ENCODE data around the gene SIGLEC12. TPM values are rescaled to one million over a fixed set of nuclear protein-coding genes. Genes with fewer than 3 reads are reported as not detected.

Gene SIGLEC12
- under 1 TPM in 2 of 4 donors, not detected in 2; 0.31 to 0.85 TPM for total RNA-seq

- H3K27ac ChIP-seq: no peak within 1 kb of the TSS
- no peak within 1 kb of the TSS for H3K4me3 ChIP-seq
- peak; percentile 19 for ATAC-seq
- no peaks in the 10 kb centered on the region for H3K36me3 ChIP-seq
- peaks cover 0 to 17% (median 0%) of the 10 kb centered on the region in 3 donors for H3K9me3 ChIP-seq
- WGBS, 2 donors (ENCODE audit: low coverage in 1 of 2): 70 to 71% methylated on average over 1 to 3 of the region's 12 CpGs
- TF ChIP-seq POLR2AphosphoS5 (IDR thresholded peaks at IDR 0.05) (no peak), POLR2A (IDR thresholded peaks at IDR 0.05) (no peak), EP300 (IDR thresholded peaks at IDR 0.05) (no peak)
- TF ChIP-seq, protein P1, sequence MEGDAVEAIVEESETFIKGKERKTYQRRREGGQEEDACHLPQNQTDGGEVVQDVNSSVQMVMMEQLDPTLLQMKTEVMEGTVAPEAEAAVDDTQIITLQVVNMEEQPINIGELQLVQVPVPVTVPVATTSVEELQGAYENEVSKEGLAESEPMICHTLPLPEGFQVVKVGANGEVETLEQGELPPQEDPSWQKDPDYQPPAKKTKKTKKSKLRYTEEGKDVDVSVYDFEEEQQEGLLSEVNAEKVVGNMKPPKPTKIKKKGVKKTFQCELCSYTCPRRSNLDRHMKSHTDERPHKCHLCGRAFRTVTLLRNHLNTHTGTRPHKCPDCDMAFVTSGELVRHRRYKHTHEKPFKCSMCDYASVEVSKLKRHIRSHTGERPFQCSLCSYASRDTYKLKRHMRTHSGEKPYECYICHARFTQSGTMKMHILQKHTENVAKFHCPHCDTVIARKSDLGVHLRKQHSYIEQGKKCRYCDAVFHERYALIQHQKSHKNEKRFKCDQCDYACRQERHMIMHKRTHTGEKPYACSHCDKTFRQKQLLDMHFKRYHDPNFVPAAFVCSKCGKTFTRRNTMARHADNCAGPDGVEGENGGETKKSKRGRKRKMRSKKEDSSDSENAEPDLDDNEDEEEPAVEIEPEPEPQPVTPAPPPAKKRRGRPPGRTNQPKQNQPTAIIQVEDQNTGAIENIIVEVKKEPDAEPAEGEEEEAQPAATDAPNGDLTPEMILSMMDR (IDR thresholded peaks at IDR 0.05): no peak
- H3K4me1 ChIP-seq: no peaks in the 10 kb centered on the region
- peaks cover 14% of the 10 kb centered on the region for H3K27me3 ChIP-seq
Observed at GRCh38 chr19:51501594-51502263, at the start of gene SIGLEC12. Gene SIGLEC12 (minus strand): TSS chr19:51501800. CDS start chr19:51501733, 67 bp downstream.

GRCh38 chr19:51550848-51551672 lies 49.5 kb upstream of the SIGLEC12 start:
- H3K36me3 ChIP-seq: no peaks in the 10 kb centered on the region
- no peak for ATAC-seq
- 75 to 100% methylated on average over 1 to 8 of the region's 20 CpGs for WGBS, 2 donors (ENCODE audit: low coverage in 1 of 2)
- H3K4me1 ChIP-seq: no peaks in the 10 kb centered on the region
- TF ChIP-seq EP300 (IDR thresholded peaks at IDR 0.05) (no peak), POLR2A (IDR thresholded peaks at IDR 0.05) (no peak), POLR2AphosphoS5 (IDR thresholded peaks at IDR 0.05) (no peak)
- no peaks in the 10 kb centered on the region for H3K9me3 ChIP-seq
- H3K27me3 ChIP-seq: peaks cover 87% of the 10 kb centered on the region
- no peak overlapping the region for H3K4me3 ChIP-seq
- no peak overlapping the region for H3K27ac ChIP-seq

DNA sequence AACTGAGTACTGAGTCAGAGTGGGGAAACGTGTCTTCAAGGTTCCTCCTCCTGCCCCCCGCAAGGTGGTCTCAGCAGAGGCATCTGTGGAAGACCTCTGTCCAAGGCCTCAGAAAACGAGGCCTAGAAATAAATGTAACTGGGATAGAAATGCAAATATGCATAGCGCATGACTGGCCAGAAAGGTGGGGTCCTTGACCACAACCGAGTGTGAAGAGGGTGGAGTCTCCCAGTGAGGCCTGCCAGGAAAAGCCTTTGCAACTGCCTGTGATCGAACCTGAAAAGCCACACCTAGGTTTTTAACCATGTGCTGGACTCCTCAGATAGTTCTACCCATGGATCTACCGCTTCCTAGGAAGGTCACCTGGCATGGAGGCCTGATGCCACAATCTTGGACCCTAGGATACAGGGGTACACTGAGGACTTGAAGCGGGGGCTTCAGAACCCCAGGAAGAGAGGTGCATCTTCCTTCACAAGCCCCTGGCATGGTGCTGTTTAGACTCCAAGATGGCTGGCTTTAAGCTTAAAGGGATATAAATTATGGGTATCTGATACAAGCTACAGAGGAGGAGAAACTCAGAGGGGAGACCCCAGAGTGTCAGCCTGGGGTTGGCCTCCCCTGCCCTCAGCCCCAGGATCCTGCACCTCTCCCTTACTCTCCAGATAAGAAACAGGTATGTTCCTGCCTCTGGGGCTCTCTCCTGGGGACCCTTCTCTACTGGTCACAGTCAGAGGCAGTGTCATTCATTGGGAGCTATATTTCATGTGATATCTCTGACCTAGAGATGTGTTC lies 48.1 kb upstream of the SIGLEC12 start:
- H3K4me1 ChIP-seq: no peaks in the 10 kb centered on the region
- no peak for ATAC-seq
- WGBS, 2 donors (ENCODE audit: low coverage in 1 of 2): 40 to 53% methylated on average over 1 to 8 of the region's 8 CpGs
- H3K27me3 ChIP-seq: peaks cover 94% of the 10 kb centered on the region
- H3K4me3 ChIP-seq: no peak overlapping the region
- H3K36me3 ChIP-seq: no peaks in the 10 kb centered on the region
- H3K27ac ChIP-seq: no peak overlapping the region
- H3K9me3 ChIP-seq: no peaks in the 10 kb centered on the region
- TF ChIP-seq EP300 (IDR thresholded peaks at IDR 0.05) (no peak), POLR2A (IDR thresholded peaks at IDR 0.05) (no peak), POLR2AphosphoS5 (IDR thresholded peaks at IDR 0.05) (no peak)
- TF ChIP-seq, protein P1 (IDR thresholded peaks at IDR 0.05): no peak

GRCh38 chr19:51548891-51549305 lies 47.3 kb upstream of the SIGLEC12 start:
- TF ChIP-seq POLR2AphosphoS5 (IDR thresholded peaks at IDR 0.05) (no peak), POLR2A (IDR thresholded peaks at IDR 0.05) (no peak), EP300 (IDR thresholded peaks at IDR 0.05) (no peak)
- TF ChIP-seq, protein P1 (IDR thresholded peaks at IDR 0.05): no peak
- ATAC-seq: no peak
- WGBS, 2 donors (ENCODE audit: low coverage in 1 of 2): no CpG with 5 or more reads among the region's 4 CpGs
- Histone ChIP-seq H3K27ac (no peak overlapping the region), H3K4me3 (no peak overlapping the region), H3K4me1 (no peaks in the 10 kb centered on the region), H3K36me3 (no peaks in the 10 kb centered on the region), H3K27me3 (peaks cover 94% of the 10 kb centered on the region), H3K9me3 (no peaks in the 10 kb centered on the region)

DNA sequence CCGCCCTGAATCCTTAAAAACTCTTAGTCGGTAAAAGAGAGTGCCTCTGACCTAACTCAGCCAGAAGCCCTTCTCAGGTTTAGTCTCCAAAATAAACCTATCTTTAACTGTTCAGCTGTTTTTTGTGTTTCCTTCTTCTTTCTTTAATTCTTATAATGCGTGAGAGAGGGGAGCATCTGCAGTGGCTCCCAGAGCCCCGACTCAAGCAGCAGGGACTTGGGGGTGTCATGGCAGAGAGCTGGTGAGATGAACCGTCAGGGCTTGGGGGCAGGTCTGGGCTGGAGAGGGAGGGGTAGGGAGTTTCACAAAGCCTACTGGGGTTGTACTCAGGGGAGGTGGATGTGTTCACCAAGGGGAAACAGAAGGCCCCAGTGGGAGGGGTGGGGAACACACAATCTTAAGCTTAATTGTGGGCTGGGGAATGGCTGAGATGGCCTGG lies 46.6 kb upstream of the SIGLEC12 start:
- no peak for ATAC-seq
- Histone ChIP-seq H3K36me3 (no peaks in the 10 kb centered on the region), H3K4me1 (no peaks in the 10 kb centered on the region), H3K27ac (no peak overlapping the region), H3K4me3 (no peak overlapping the region), H3K27me3 (peaks cover 91% of the 10 kb centered on the region), H3K9me3 (no peaks in the 10 kb centered on the region)
- TF ChIP-seq POLR2A (IDR thresholded peaks at IDR 0.05) (no peak), POLR2AphosphoS5 (IDR thresholded peaks at IDR 0.05) (no peak), EP300 (IDR thresholded peaks at IDR 0.05) (no peak)
- TF ChIP-seq, protein P1 (IDR thresholded peaks at IDR 0.05): no peak
- WGBS, 2 donors (ENCODE audit: low coverage in 1 of 2): 58 to 60% methylated on average over 1 to 3 of the region's 5 CpGs

All from gastroesophageal sphincter (tissue), 4 donors.